Panc1 (cell line): Measurements from ENCODE around the gene PTPRJ. TPM values are rescaled to one million over a fixed set of nuclear protein-coding genes. Genes with fewer than 3 reads are reported as not detected.
"Not testable (repeated sequence)": the region's sequence is repeated elsewhere in the genome, so short reads cannot be mapped to it uniquely, and the experiment has no call there.

Source experiments
- ATAC-seq: fragments of 200-7000 bp; cut with Tn5 transposase; 2 replicates; pipeline ENCODE4 v1.9.1; 2020; ENCODE audit warnings: mild to moderate bottlenecking, moderate library complexity
- BruUV-seq: library from RNA; stranded (reverse); fragments of 400-500 nt; replicated peaks from 2 replicates; lab custom pipeline; 2021; lab: Mats Ljungman, UMichigan
- CTCF ChIA-PET: fragments of 300-600 bp; sonication (Branson Sonifier 250); formaldehyde crosslinking; loops from one replicate; lab custom pipeline; 2022; ENCODE audit warnings: antibody characterized with exemption; lab: Charles Lee
- POLR2A ChIA-PET: fragments of 300-600 bp; sonication (Branson Sonifier 250); formaldehyde crosslinking; loops from one replicate; lab custom pipeline; 2022; ENCODE audit warnings: antibody characterized with exemption; lab: Charles Lee
- DNase-seq: peaks from one replicate; pipeline ENCODE4 v3.0.0-alpha.2; 2010; ENCODE audit warnings: low read depth, low spot score
- H3K27ac ChIP-seq: 2 replicates; pipeline ENCODE4 v1.5.1; 2011; ENCODE audit warnings: mild to moderate bottlenecking, low read length, inconsistent platforms
- H3K27me3 ChIP-seq: fragments of 200-500 bp; sonication (Bioruptor generic); 2 replicates; pipeline ENCODE4 v1.6.0; 2014; ENCODE audit warnings: low read length, inconsistent platforms; ENCODE audit not compliant: control insufficient read depth, insufficient read depth
- H3K36me3 ChIP-seq: fragments of 200-500 bp; sonication (Bioruptor generic); 2 replicates; pipeline ENCODE4 v1.5.1; 2014; ENCODE audit warnings: inconsistent platforms, mild to moderate bottlenecking, low read length, moderate library complexity; ENCODE audit not compliant: control insufficient read depth, insufficient read depth
- H3K4me1 ChIP-seq: 2 replicates; pipeline ENCODE4 v1.5.1; 2011; ENCODE audit warnings: inconsistent platforms, mild to moderate bottlenecking, low read length, moderate library complexity; ENCODE audit not compliant: control insufficient read depth, insufficient read depth
- H3K4me3 ChIP-seq, 2 experiments: 2 replicates each; pipeline ENCODE4 v1.5.1; 2011 to 2012; ENCODE audit warnings: low read depth in 2 of 2, low read length in 2 of 2, mild to moderate bottlenecking in 2 of 2, inconsistent platforms in 1 of 2, moderate library complexity in 1 of 2
- H3K9me3 ChIP-seq: fragments of 200-500 bp; sonication (Bioruptor generic); 2 replicates; pipeline ENCODE4 v1.5.1; 2014; ENCODE audit warnings: low read depth, mild to moderate bottlenecking, inconsistent platforms, low read length, moderate library complexity; ENCODE audit not compliant: control insufficient read depth, insufficient read depth
- CTCF ChIP-seq: fragments of 450-650 bp; IDR thresholded peaks from 2 replicates; pipeline ENCODE4 v1.5.1; 2017; ENCODE audit warnings: mild to moderate bottlenecking
- POLR2AphosphoS5 ChIP-seq: IDR thresholded peaks from 2 replicates; pipeline ENCODE4 v1.6.1; 2012; ENCODE audit warnings: mild to moderate bottlenecking, low read depth, low read length, moderate library complexity
- SIN3A ChIP-seq: IDR thresholded peaks from 2 replicates; pipeline ENCODE4 v1.6.1; 2012; ENCODE audit warnings: low read depth, mild to moderate bottlenecking, low read length, moderate library complexity, borderline replicate concordance; ENCODE audit not compliant: insufficient read depth
- TCF7L2 ChIP-seq: IDR thresholded peaks from 2 replicates; pipeline ENCODE4 v1.6.1; 2011; ENCODE audit warnings: mild to moderate bottlenecking, low read depth, low read length, inconsistent platforms
- in situ Hi-C: cut with HindIII; loops from 2 replicates; pipeline ENCODE4 v1.10.0; 2016; ENCODE audit warnings: low sequenced_read_pairs, low pct_unique_long_range_greater_than_20kb
- intact Hi-C: fragments of 100-400 bp; cut with micrococcal nuclease; formaldehyde crosslinking; loops from one replicate; pipeline ENCODE4 v1.10.0; 2022; ENCODE audit not compliant: unreplicated experiment
- total RNA-seq: library from RNA; stranded (reverse); gene quantifications from one replicate; pipeline ENCODE4 v1.2.1, GENCODE V29; 2021; ENCODE audit not compliant: unreplicated experiment
- TF ChIP-seq, protein P1 (sequence below), 2 experiments: IDR thresholded peaks; 2 replicates each; pipeline ENCODE4 v1.6.1; 2011 to 2012; ENCODE audit warnings: low read depth in 2 of 2, control low read depth in 1 of 2, low read length in 1 of 2, mild to moderate bottlenecking in 1 of 2, moderate library complexity in 1 of 2; ENCODE audit not compliant: insufficient read depth in 1 of 2

Gene PTPRJ
- total RNA-seq, 1 experiment from 2014 or later: 73.6 TPM

- CTCF ChIA-PET: no interaction called here
- no peak for DNase-seq
These were observed 39.9 kb downstream of the PTPRJ start for GRCh38 chr11:48020092-48020755.

DNA sequence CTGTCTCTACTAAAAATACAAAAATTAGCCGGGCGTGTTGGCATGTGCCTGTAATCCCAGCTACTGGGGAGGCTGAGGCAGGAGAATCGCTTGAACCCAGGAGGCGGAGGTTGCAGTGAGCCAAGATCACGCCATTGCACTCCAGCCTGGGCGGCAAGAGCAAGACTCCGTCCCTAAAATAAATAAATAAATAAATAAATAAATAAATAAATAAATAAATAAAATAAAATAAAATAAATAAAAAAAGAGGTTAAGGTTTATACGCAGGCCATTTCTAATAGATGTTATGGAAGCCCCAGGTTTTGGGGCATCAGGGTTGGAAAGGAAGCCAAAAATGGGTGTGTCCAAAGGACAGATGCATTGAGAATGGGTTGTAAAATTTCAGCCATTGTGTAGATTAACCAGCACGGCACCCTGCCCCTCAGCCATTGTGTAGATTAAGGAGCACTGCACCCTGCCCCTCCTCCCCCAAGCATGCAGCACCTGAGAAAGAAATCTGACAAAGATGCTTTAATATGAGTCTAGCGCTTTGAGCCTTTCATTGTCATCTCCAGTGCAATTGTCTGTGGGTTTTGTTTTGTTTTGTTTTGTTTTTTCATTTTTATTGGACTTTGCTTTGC lies 41.0 kb downstream of the PTPRJ start:
- CTCF ChIA-PET: not testable (repeated sequence)

More at GRCh38 chr11:48020092-48020755, 39.9 kb downstream of the PTPRJ start:
- TF ChIP-seq CTCF (no peak), SIN3A (no peak), TCF7L2 (no peak), POLR2AphosphoS5 (no peak)
- TF ChIP-seq, protein P1, sequence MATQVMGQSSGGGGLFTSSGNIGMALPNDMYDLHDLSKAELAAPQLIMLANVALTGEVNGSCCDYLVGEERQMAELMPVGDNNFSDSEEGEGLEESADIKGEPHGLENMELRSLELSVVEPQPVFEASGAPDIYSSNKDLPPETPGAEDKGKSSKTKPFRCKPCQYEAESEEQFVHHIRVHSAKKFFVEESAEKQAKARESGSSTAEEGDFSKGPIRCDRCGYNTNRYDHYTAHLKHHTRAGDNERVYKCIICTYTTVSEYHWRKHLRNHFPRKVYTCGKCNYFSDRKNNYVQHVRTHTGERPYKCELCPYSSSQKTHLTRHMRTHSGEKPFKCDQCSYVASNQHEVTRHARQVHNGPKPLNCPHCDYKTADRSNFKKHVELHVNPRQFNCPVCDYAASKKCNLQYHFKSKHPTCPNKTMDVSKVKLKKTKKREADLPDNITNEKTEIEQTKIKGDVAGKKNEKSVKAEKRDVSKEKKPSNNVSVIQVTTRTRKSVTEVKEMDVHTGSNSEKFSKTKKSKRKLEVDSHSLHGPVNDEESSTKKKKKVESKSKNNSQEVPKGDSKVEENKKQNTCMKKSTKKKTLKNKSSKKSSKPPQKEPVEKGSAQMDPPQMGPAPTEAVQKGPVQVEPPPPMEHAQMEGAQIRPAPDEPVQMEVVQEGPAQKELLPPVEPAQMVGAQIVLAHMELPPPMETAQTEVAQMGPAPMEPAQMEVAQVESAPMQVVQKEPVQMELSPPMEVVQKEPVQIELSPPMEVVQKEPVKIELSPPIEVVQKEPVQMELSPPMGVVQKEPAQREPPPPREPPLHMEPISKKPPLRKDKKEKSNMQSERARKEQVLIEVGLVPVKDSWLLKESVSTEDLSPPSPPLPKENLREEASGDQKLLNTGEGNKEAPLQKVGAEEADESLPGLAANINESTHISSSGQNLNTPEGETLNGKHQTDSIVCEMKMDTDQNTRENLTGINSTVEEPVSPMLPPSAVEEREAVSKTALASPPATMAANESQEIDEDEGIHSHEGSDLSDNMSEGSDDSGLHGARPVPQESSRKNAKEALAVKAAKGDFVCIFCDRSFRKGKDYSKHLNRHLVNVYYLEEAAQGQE (IDR thresholded peaks at IDR 0.05; ENCODE audit: insufficient read depth in 1 of 2, low read depth in 2 of 2, low read length in 1 of 2): no peak
- intact Hi-C loops: no loop called here
- POLR2A ChIA-PET: no interaction called here
- peaks cover 30% of the 10 kb centered on the region for H3K4me1 ChIP-seq
- H3K27me3 ChIP-seq: no peaks in the 10 kb centered on the region
- in situ Hi-C loops: no loop called here
- no peaks in the 10 kb centered on the region for H3K9me3 ChIP-seq
- no peak for ATAC-seq
- H3K27ac ChIP-seq: no peak overlapping the region
- no peaks in the 10 kb centered on the region for H3K36me3 ChIP-seq
- BruUV-seq: TSS peak; percentile 8
- H3K4me3 ChIP-seq: no peak overlapping the region

DNA sequence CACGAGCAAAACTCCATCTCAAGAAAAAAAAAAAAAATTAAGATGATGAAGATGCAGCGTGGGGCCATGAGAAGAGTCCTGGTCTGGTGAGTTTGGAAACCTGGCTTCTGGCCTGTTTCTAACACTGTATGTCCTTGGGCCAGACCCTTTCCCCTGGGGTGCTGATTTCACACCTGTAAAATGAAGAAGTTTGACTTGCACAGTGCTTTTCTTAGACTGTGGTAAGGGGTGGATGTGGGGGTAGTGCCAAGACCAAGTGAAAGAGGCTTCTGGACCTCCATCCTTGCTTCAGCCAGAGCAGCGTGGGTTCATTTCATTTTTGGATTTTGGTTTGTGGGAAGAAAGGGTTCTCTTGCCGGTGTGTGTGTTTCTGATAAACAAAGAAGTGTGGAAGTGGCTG lies 42.1 kb downstream of the PTPRJ start:
- ChIA-PET POLR2A (no interaction called here), CTCF (no interaction called here)
- in situ Hi-C loops (no loop called here), intact Hi-C loops (no loop called here)
- TF ChIP-seq, protein P1 (IDR thresholded peaks at IDR 0.05; ENCODE audit: insufficient read depth in 1 of 2, low read depth in 2 of 2, low read length in 1 of 2): no peak
- TF ChIP-seq SIN3A: no peak
- no peak for TF ChIP-seq CTCF
- TF ChIP-seq POLR2AphosphoS5: no peak
- no peak for TF ChIP-seq TCF7L2
- Histone ChIP-seq H3K9me3 (no peaks in the 10 kb centered on the region), H3K4me1 (peaks cover 25% of the 10 kb centered on the region), H3K27me3 (no peaks in the 10 kb centered on the region), H3K27ac (no peak overlapping the region), H3K36me3 (no peaks in the 10 kb centered on the region), H3K4me3 (no peak overlapping the region)
- DNase-seq (no peak), ATAC-seq (no peak)
- no TSS peak for BruUV-seq

More for the DNA sequence above, 41.0 kb downstream of the PTPRJ start:
- H3K9me3 ChIP-seq, H3K4me3 ChIP-seq, ATAC-seq, H3K27ac ChIP-seq, BruUV-seq, H3K27me3 ChIP-seq, POLR2A ChIA-PET, H3K36me3 ChIP-seq, in situ Hi-C loops, intact Hi-C loops, DNase-seq: not testable (repeated sequence)
- peaks cover 31% of the 10 kb centered on the region for H3K4me1 ChIP-seq
